ENCODE data around the gene LRRC8E.

Gene LRRC8E

GRCh38 chr19:7867092-7867844, 21.0 kb upstream of the LRRC8E start:
- CTCF ChIA-PET: interaction anchor here (1.3 kb wide), 1 partner anchor 14 kb away, joined by 4 read pairs; no protein-coding TSS in a partner anchor
- no peak for DNase-seq (ENCODE audit: extremely low spot score)
- POLR2A ChIA-PET: interaction anchor here (0.6 kb wide), 1 partner anchor 276 kb away, joined by 3 read pairs; no protein-coding TSS in a partner anchor
- no peak for TF ChIP-seq CTCF (IDR thresholded peaks at IDR 0.05; ENCODE audit: control extremely low read depth, extremely low read depth, low read depth, missing control alignments)

- ChIA-PET POLR2A (interaction anchor here (1.0 to 1.2 kb wide), 2 partner anchors 75 to 799 kb away, joined by 3 read pairs; partner anchors contain the start of gene TIMM44), CTCF (interaction anchor here (0.9 to 2.2 kb wide), 20 partner anchors 9 to 666 kb away, joined by 3 to 60 read pairs (median 6); partner anchors contain the start of genes MAP2K7, PNPLA6, SNAPC2 and TIMM44)
- DNase-seq (ENCODE audit: extremely low spot score): no peak
- no peak for TF ChIP-seq CTCF (IDR thresholded peaks at IDR 0.05; ENCODE audit: control extremely low read depth, extremely low read depth, low read depth, missing control alignments)
These were observed 20.0 kb upstream of the LRRC8E start for GRCh38 chr19:7868326-7868670.

GRCh38 chr19:7868671-7869452, 19.4 kb upstream of the LRRC8E start:
- CTCF ChIA-PET: interaction anchor here (0.8 to 2.2 kb wide), 31 partner anchors 8 to 667 kb away, joined by 3 to 60 read pairs (median 5); partner anchors contain the start of genes MAP2K7, PNPLA6, SNAPC2 and TIMM44
- peak; percentile 92 for DNase-seq (ENCODE audit: extremely low spot score)
- POLR2A ChIA-PET: interaction anchor here (0.5 to 1.2 kb wide), 5 partner anchors 15 to 800 kb away, joined by 3 to 7 read pairs (median 3); partner anchors contain the start of genes ARHGEF18, SNAPC2 and TIMM44
- peak; percentile 95 for TF ChIP-seq CTCF (IDR thresholded peaks at IDR 0.05; ENCODE audit: control extremely low read depth, extremely low read depth, low read depth, missing control alignments)

- no peak for TF ChIP-seq CTCF (IDR thresholded peaks at IDR 0.05; ENCODE audit: control extremely low read depth, extremely low read depth, low read depth, missing control alignments)
- DNase-seq (ENCODE audit: extremely low spot score): peak; percentile 84
- POLR2A ChIA-PET: interaction anchor here (0.5 to 1.2 kb wide), 3 partner anchors 14 to 74 kb away, joined by 3 to 7 read pairs (median 3); partner anchors contain the start of genes SNAPC2 and TIMM44
- CTCF ChIA-PET: interaction anchor here (0.6 to 2.2 kb wide), 35 partner anchors 7 to 668 kb away, joined by 3 to 60 read pairs (median 4); partner anchors contain the start of genes MAP2K7, PCP2, PNPLA6 and SNAPC2
These were observed 18.8 kb upstream of the LRRC8E start for GRCh38 chr19:7869453-7869909.

GRCh38 chr19:7869910-7870511, 18.3 kb upstream of the LRRC8E start:
- no peak for TF ChIP-seq CTCF (IDR thresholded peaks at IDR 0.05; ENCODE audit: control extremely low read depth, extremely low read depth, low read depth, missing control alignments)
- no peak for DNase-seq (ENCODE audit: extremely low spot score)
- ChIA-PET POLR2A (interaction anchor here (1.2 kb wide), 1 partner anchor 50 kb away, joined by 3 read pairs; the partner anchor contains the start of gene SNAPC2), CTCF (interaction anchor here (0.6 to 2.2 kb wide), 34 partner anchors 7 to 338 kb away, joined by 3 to 60 read pairs (median 5); partner anchors contain the start of genes MAP2K7, PCP2, SNAPC2 and TIMM44)
